HepG2 (cell line): Measurements from ENCODE around the gene PRR15L. TPM values are rescaled to one million over a fixed set of nuclear protein-coding genes. Genes with fewer than 3 reads are reported as not detected.

Source experiments
- ATAC-seq: fragments of 200-7000 bp; cut with Tn5 transposase; 3 replicates; pipeline ENCODE4 v1.9.1; 2020; ENCODE audit warnings: mild to moderate bottlenecking, moderate library complexity
- BruUV-seq: library from RNA; stranded (reverse); fragments of 400-500 nt; replicated peaks from 2 replicates; lab custom pipeline; 2021; lab: Mats Ljungman, UMichigan
- CTCF ChIA-PET: fragments of 300-600 bp; formaldehyde crosslinking; extraction: SDS; loops from one replicate; lab custom pipeline; 2021; ENCODE audit warnings: low total read pairs, inconsistent platforms, low intra/inter-chr PET ratio; lab: Yijun Ruan, JAX
- POLR2A ChIA-PET: fragments of 350-600 bp; sonication (Branson Sonifier 250); formaldehyde crosslinking; loops from one replicate; lab custom pipeline; 2020; ENCODE audit warnings: antibody characterized with exemption, inconsistent platforms; lab: Yijun Ruan, JAX
- DNase-seq: peaks from one replicate; pipeline ENCODE4 v3.0.0-alpha.2; 2015; ENCODE audit warnings: low spot score
- FAIRE-seq: peaks from 3 replicates; lab custom pipeline; 2011; peaks lifted over from hg19 to GRCh38; lab: Jason Lieb, UNC
- H2AFZ ChIP-seq: one replicate; pipeline ENCODE4 v1.6.1; 2011; ENCODE audit warnings: low read length, inconsistent platforms
- H3K27ac ChIP-seq: fragments of 300-600 bp; 3 replicates; pipeline ENCODE4 v1.8.0; 2011; ENCODE audit warnings: mixed run types, mild to moderate bottlenecking, mixed read lengths, low read length, inconsistent platforms; ENCODE audit not compliant: insufficient read depth; ENCODE audit errors: extremely low read length
- H3K27me3 ChIP-seq, 2 experiments: fragments of 200-600 bp in 1 of 2; 2 replicates in 1 of 2; 3 replicates in 1 of 2; pipeline versions ENCODE4 v1.6.0 to v1.8.0; 2011; ENCODE audit warnings: low read length in 2 of 2, mild to moderate bottlenecking in 2 of 2, moderate library complexity in 2 of 2, inconsistent platforms in 1 of 2; ENCODE audit not compliant: insufficient read depth in 2 of 2, control insufficient read depth in 1 of 2
- H3K36me3 ChIP-seq, 2 experiments: fragments of 200-600 bp in 1 of 2; replicated peaks in 1 of 2; 2 replicates in 1 of 2; 3 replicates in 1 of 2; pipeline versions ENCODE4 v1.5.1 to v1.8.0; 2011; ENCODE audit warnings: low read length in 2 of 2, inconsistent platforms in 1 of 2; ENCODE audit not compliant: insufficient read depth in 2 of 2, control insufficient read depth in 1 of 2
- H3K4me1 ChIP-seq: 2 replicates; pipeline ENCODE4 v1.5.1; 2012; ENCODE audit warnings: low read length, inconsistent platforms; ENCODE audit not compliant: insufficient read depth
- H3K4me2 ChIP-seq: 2 replicates; pipeline ENCODE4 v1.6.0; 2011; ENCODE audit warnings: low read depth, low read length, inconsistent platforms
- H3K4me3 ChIP-seq, 3 experiments: fragments of 200-600 bp in 1 of 3; sonication (generic), shearing (Covaris generic) in 1 of 3; replicated peaks in 1 of 3; 2 replicates each; pipeline ENCODE4 v1.5.1; 2011 to 2016; ENCODE audit warnings: low read length in 3 of 3, inconsistent platforms in 2 of 3, low read depth in 2 of 3, mild to moderate bottlenecking in 2 of 3, control low read depth in 1 of 3, mixed read lengths in 1 of 3; ENCODE audit not compliant: insufficient read depth in 1 of 3
- H3K79me2 ChIP-seq: one replicate; pipeline ENCODE4 v1.6.1; 2011; ENCODE audit warnings: low read length, inconsistent platforms; ENCODE audit not compliant: insufficient read depth
- H3K9ac ChIP-seq: 2 replicates; pipeline ENCODE4 v1.6.0; 2011; ENCODE audit warnings: mild to moderate bottlenecking, low read depth, low read length, inconsistent platforms; ENCODE audit not compliant: insufficient read depth
- H3K9me3 ChIP-seq: 2 replicates; pipeline ENCODE4 v1.5.1; 2012; ENCODE audit warnings: mild to moderate bottlenecking, low read length
- H4K20me1 ChIP-seq: 2 replicates; pipeline ENCODE4 v1.6.0; 2011; ENCODE audit warnings: inconsistent platforms, mild to moderate bottlenecking, low read length, moderate library complexity; ENCODE audit not compliant: insufficient read depth
- CEBPB ChIP-seq: IDR thresholded peaks from 2 replicates; pipeline ENCODE4 v1.6.1; 2011; ENCODE audit warnings: low read depth, low read length, improper control_type of control experiment, borderline replicate concordance
- KLF6 ChIP-seq: IDR thresholded peaks from 2 replicates; pipeline ENCODE4 v1.8.0; 2016; ENCODE audit warnings: missing biosample characterization, missing genetic modification reagents
- NFAT5 ChIP-seq: sonication (generic); formaldehyde crosslinking; IDR thresholded peaks from 2 replicates; pipeline ENCODE4 v1.4.0; 2020; ENCODE audit warnings: missing genetic modification reagents
- RFXANK ChIP-seq: IDR thresholded peaks from 2 replicates; pipeline ENCODE4 v1.6.1; 2016
- ZNF354B ChIP-seq: sonication (generic); formaldehyde crosslinking; IDR thresholded peaks from 2 replicates; pipeline ENCODE4 v1.8.0; 2022; ENCODE audit warnings: mild to moderate bottlenecking, missing genetic modification reagents
- ZNF557 ChIP-seq: sonication (generic); formaldehyde crosslinking; IDR thresholded peaks from 2 replicates; pipeline ENCODE4 v1.4.0; 2020; ENCODE audit warnings: missing genetic modification reagents
- ZNF569 ChIP-seq: sonication (generic); formaldehyde crosslinking; IDR thresholded peaks from 2 replicates; pipeline ENCODE4 v1.5.0; 2020; ENCODE audit warnings: mild to moderate bottlenecking, missing genetic modification reagents, moderate library complexity, borderline replicate concordance
- ZNF652 ChIP-seq: IDR thresholded peaks from 2 replicates; pipeline ENCODE4 v1.6.1; 2016; ENCODE audit warnings: low read depth, borderline replicate concordance
- ZNF761 ChIP-seq: sonication (generic); formaldehyde crosslinking; conservative IDR thresholded peaks from 2 replicates; pipeline ENCODE4 v1.4.0; 2020; ENCODE audit warnings: mild to moderate bottlenecking, missing genetic modification reagents
- ZNF878 ChIP-seq: sonication (generic); formaldehyde crosslinking; IDR thresholded peaks from 2 replicates; pipeline ENCODE4 v1.8.1; 2023; ENCODE audit warnings: mild to moderate bottlenecking, missing genetic modification reagents, moderate library complexity
- WGBS: methylation state at CpG from one replicate; pipeline ENCODE4 v1.1.6; 2017; ENCODE audit warnings: low lambda C conversion rate; 5-methylcytosine and 5-hydroxymethylcytosine counted together
- in situ Hi-C: cut with HindIII; loops from 2 replicates; pipeline ENCODE4 v1.10.0; 2017; ENCODE audit warnings: low pct_unique_long_range_greater_than_20kb; ENCODE audit not compliant: extremely low pct_ligation_motif_present
- intact Hi-C: fragments of 100-400 bp; cut with micrococcal nuclease; formaldehyde crosslinking; loops from one replicate; pipeline ENCODE4 v1.10.0; 2022; ENCODE audit not compliant: unreplicated experiment
- polyA plus RNA-seq, 8 experiments: library from polyadenylated mRNA; depleted of rRNA in 3 of 8; stranded (reverse) in 7 of 8; unstranded in 1 of 8; fragments of >200 nt; fragmentation: Illumina TruSeq in 4 of 8; extraction: Trizol in 4 of 8; gene quantifications; 2 replicates each; pipeline versions ENCODE4 v1.2.1 to v1.2.3, GENCODE V29; 2011 to 2016; ENCODE audit warnings: low read depth in 4 of 8, missing spikeins in 1 of 8, mixed read lengths in 1 of 8; ENCODE audit not compliant: insufficient read depth in 1 of 8
- total RNA-seq, 5 experiments: library from RNA; depleted of rRNA; stranded (reverse); fragments of >200 nt; fragmentation: Illumina TruSeq; extraction: Trizol; gene quantifications; 2 replicates each; pipeline ENCODE4 v1.2.3, GENCODE V29; 2016; ENCODE audit warnings: low read depth in 1 of 5
- TF ChIP-seq, protein P1 (sequence below): IDR thresholded peaks from 2 replicates; pipeline ENCODE4 v1.6.1; 2012; ENCODE audit warnings: low read depth, low read length, improper control_type of control experiment

The PRR15L gene
- total and polyA plus RNA-seq, 2 of the 13 experiments (the other 11 are each of a cell fraction or from before 2014, with no cell fraction given): 0.44 to 2.0 TPM

GRCh38 chr17:47907932-47908562, 49.6 kb downstream of the PRR15L start:
- H3K27ac ChIP-seq: no peak overlapping the region
- no peaks in the 10 kb centered on the region for H3K36me3 ChIP-seq
- H3K4me3 ChIP-seq: no peak overlapping the region
- ChIA-PET CTCF (no interaction called here), POLR2A (interaction anchor here (1.1 to 1.8 kb wide), 3 partner anchors 13 to 76 kb away, joined by 3 to 16 read pairs (median 5); partner anchors contain the start of genes LRRC46, MRPL10, PNPO and SP2)
- BruUV-seq: no TSS peak
- no peak overlapping the region for H3K9ac ChIP-seq
- no peaks in the 10 kb centered on the region for H3K9me3 ChIP-seq
- no peak for DNase-seq
- intact Hi-C loops: no loop called here
- ATAC-seq: peak; percentile 58
- in situ Hi-C loops: no loop called here
- peaks cover 33% of the 10 kb centered on the region for H3K4me1 ChIP-seq
- 76% methylated on average over 8 of the region's 8 CpGs for WGBS
- H2AFZ ChIP-seq: no peak overlapping the region
- FAIRE-seq: no peak
- TF ChIP-seq CEBPB: peak; percentile 30; the same call in 1 of the 2 replicates
- TF ChIP-seq ZNF569 (CRISPR knock-in tag): no peak
- no peak for TF ChIP-seq ZNF878 (CRISPR knock-in tag)
- peak overlapping the region; percentile 38; the same call in 1 of the 2 replicates for H3K4me2 ChIP-seq
- H3K27me3 ChIP-seq: no peaks in the 10 kb centered on the region
- no peaks in the 10 kb centered on the region for H3K79me2 ChIP-seq
- no peaks in the 10 kb centered on the region for H4K20me1 ChIP-seq

DNA sequence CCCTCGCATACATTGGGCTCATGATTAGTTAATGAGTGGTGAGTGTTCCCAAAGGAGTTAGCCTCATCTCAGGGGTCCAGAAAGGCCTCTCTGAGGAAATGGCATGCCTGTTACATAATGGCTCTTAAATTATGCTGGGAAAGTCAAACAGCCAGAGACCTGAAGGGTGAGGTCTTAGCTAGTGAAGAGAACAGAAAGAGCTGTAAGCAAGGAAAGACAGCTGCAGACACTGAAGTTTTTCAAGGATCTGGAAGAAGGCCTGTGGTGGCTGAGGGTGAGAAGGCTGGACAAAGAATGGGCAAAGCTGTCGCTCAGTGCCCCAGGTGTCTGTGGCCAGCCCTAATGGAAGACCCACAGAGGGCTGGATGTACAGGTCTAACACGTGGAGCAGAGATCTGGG, 51.2 kb downstream of the PRR15L start:
- Histone ChIP-seq H3K27ac (no peak overlapping the region), H3K4me3 (no peak overlapping the region), H3K4me2 (no peak overlapping the region), H3K27me3 (no peaks in the 10 kb centered on the region), H3K79me2 (no peaks in the 10 kb centered on the region), H2AFZ (no peak overlapping the region), H4K20me1 (no peaks in the 10 kb centered on the region), H3K9me3 (no peaks in the 10 kb centered on the region), H3K9ac (no peak overlapping the region), H3K4me1 (peaks cover 41% of the 10 kb centered on the region), H3K36me3 (no peaks in the 10 kb centered on the region; a peak in 1 of 5 replicates)
- FAIRE-seq: no peak
- ChIA-PET CTCF (no interaction called here), POLR2A (interaction anchor here (3.9 kb wide), 1 partner anchor 11 kb away, joined by 37 read pairs; the partner anchor contains the start of gene SP2)
- in situ Hi-C loops: no loop called here
- intact Hi-C loops: no loop called here
- no TSS peak for BruUV-seq
- 91% methylated on average over 3 of the region's 3 CpGs for WGBS
- DNase-seq: no peak
- no peak for ATAC-seq
- TF ChIP-seq, protein P1, sequence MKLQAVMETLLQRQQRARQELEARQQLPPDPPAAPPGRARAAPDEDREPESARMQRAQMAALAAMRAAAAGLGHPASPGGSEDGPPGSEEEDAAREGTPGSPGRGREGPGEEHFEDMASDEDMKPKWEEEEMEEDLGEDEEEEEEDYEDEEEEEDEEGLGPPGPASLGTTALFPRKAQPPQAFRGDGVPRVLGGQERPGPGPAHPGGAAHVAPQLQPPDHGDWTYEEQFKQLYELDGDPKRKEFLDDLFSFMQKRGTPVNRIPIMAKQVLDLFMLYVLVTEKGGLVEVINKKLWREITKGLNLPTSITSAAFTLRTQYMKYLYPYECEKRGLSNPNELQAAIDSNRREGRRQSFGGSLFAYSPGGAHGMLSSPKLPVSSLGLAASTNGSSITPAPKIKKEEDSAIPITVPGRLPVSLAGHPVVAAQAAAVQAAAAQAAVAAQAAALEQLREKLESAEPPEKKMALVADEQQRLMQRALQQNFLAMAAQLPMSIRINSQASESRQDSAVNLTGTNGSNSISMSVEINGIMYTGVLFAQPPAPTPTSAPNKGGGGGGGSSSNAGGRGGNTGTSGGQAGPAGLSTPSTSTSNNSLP: no peak
- TF ChIP-seq ZNF652 (CRISPR knock-in tag) (no peak), ZNF354B (no peak), RFXANK (CRISPR knock-in tag) (no peak), KLF6 (CRISPR knock-in tag) (no peak), ZNF557 (CRISPR knock-in tag) (no peak), NFAT5 (CRISPR knock-in tag) (no peak), ZNF761 (no peak)
